Activated CD8-positive, alpha-beta T cell treated with anti-CD3 and anti-CD28 coated beads, Interleukin-2, amount 10 ng/mL, durations not matched to agents 7 days and 5 days (primary cell): ENCODE data around the gene DALRD3. TPM values are rescaled to one million over a fixed set of nuclear protein-coding genes. Genes with fewer than 3 reads are reported as not detected.

Source experiments
- ATAC-seq: fragments of 150-1000 bp; cut with Tn5 transposase; one replicate; pipeline ENCODE4 v1.10.0; 2021; ENCODE audit warnings: moderate library complexity
- CTCF ChIA-PET: fragments of 350-600 bp; sonication (Branson Sonifier 250); formaldehyde crosslinking; loops from one replicate; lab custom pipeline; 2021; ENCODE audit warnings: antibody characterized with exemption; lab: Charles Lee
- POLR2A ChIA-PET: fragments of 350-600 bp; sonication (Branson Sonifier 250); formaldehyde crosslinking; loops from one replicate; lab custom pipeline; 2021; ENCODE audit warnings: antibody characterized with exemption; lab: Charles Lee
- DNase-seq: peaks from one replicate; pipeline ENCODE4 v3.0.0-alpha.2; 2020
- H3K27ac Mint-ChIP-seq: one replicate; pipeline ENCODE4 v1.8.0; 2021; ENCODE audit warnings: mild to moderate bottlenecking, mixed read lengths
- H3K27me3 Mint-ChIP-seq: one replicate; pipeline ENCODE4 v1.8.0; 2021; ENCODE audit warnings: low read depth, mixed read lengths
- H3K36me3 Mint-ChIP-seq: one replicate; pipeline ENCODE4 v1.8.0; 2021; ENCODE audit warnings: low read depth, mixed read lengths
- H3K4me1 Mint-ChIP-seq: one replicate; pipeline ENCODE4 v1.8.0; 2021; ENCODE audit warnings: low read depth, mixed read lengths
- H3K4me3 Mint-ChIP-seq: one replicate; pipeline ENCODE4 v1.8.0; 2021; ENCODE audit warnings: mild to moderate bottlenecking, mixed read lengths
- H3K9me3 Mint-ChIP-seq: one replicate; pipeline ENCODE4 v1.8.0; 2022; ENCODE audit warnings: mixed read lengths; ENCODE audit not compliant: insufficient read depth
- microRNA-seq: library from miRNA; unstranded; fragments of <30 nt; microRNA quantifications from one replicate; pipeline ENCODE4 v1.2.0, GENCODE V29; 2022
- total RNA-seq, 2 experiments: library from RNA; stranded (reverse); gene quantifications; one replicate each; pipeline ENCODE4 v1.2.3, GENCODE V29; 2021

Gene DALRD3
- total RNA-seq, 2 experiments from 2014 or later: 24.7 to 25.4 TPM

- peaks cover 54% of the 10 kb centered on the region for H3K36me3 Mint-ChIP-seq
- DNase-seq (no peak), ATAC-seq (no peak)
- H3K4me1 Mint-ChIP-seq: peaks cover 12% of the 10 kb centered on the region
- H3K4me3 Mint-ChIP-seq: no peak overlapping the region
- no peaks in the 10 kb centered on the region for H3K9me3 Mint-ChIP-seq
- no peaks in the 10 kb centered on the region for H3K27me3 Mint-ChIP-seq
- POLR2A ChIA-PET: interaction anchor here (0.9 kb wide), 1 partner anchor 120 kb away, joined by 4 read pairs; the partner anchor contains the start of gene QRICH1
- H3K27ac Mint-ChIP-seq: peak overlapping the region; percentile 47
- CTCF ChIA-PET: interaction anchor here (0.9 to 1.9 kb wide), 3 partner anchors 10 to 22 kb away, joined by 3 to 8 read pairs (median 3); no protein-coding TSS in a partner anchor
Measured at GRCh38 chr3:48974076-48974864, 44.1 kb downstream of the DALRD3 start.

GRCh38 chr3:48970586-48970985, 47.8 kb downstream of the DALRD3 start:
- Mint-ChIP-seq H3K4me3 (no peak overlapping the region), H3K27me3 (no peaks in the 10 kb centered on the region), H3K36me3 (peaks cover 68% of the 10 kb centered on the region), H3K27ac (no peak overlapping the region), H3K4me1 (peaks cover 18% of the 10 kb centered on the region), H3K9me3 (no peaks in the 10 kb centered on the region)
- ATAC-seq (no peak), DNase-seq (no peak)
- ChIA-PET CTCF (interaction anchor here (1.5 kb wide), 1 partner anchor 17 kb away, joined by 6 read pairs; no protein-coding TSS in a partner anchor), POLR2A (no interaction called here)

- Mint-ChIP-seq H3K9me3 (no peaks in the 10 kb centered on the region), H3K4me3 (no peak overlapping the region), H3K4me1 (peaks cover 6% of the 10 kb centered on the region), H3K27ac (peak overlapping the region; percentile 60), H3K27me3 (no peaks in the 10 kb centered on the region), H3K36me3 (peaks cover 54% of the 10 kb centered on the region)
- ATAC-seq: no peak
- no peak for DNase-seq
- ChIA-PET POLR2A (interaction anchor here (0.6 kb wide), 1 partner anchor 310 kb away, joined by 3 read pairs; no protein-coding TSS in a partner anchor), CTCF (interaction anchor here (1.6 kb wide), 1 partner anchor 227 kb away, joined by 7 read pairs; no protein-coding TSS in a partner anchor)
Measured at GRCh38 chr3:48966876-48967361, 51.5 kb downstream of the DALRD3 start.

- no peak for ATAC-seq
Measured at GRCh38 chr3:48966367-48966766, 52.0 kb downstream of the DALRD3 start.

More at GRCh38 chr3:48966367-48966766, 52.0 kb downstream of the DALRD3 start:
- Mint-ChIP-seq H3K27ac (no peak overlapping the region), H3K9me3 (no peaks in the 10 kb centered on the region), H3K4me1 (peaks cover 6% of the 10 kb centered on the region), H3K4me3 (no peak overlapping the region), H3K27me3 (no peaks in the 10 kb centered on the region), H3K36me3 (peaks cover 51% of the 10 kb centered on the region)
- POLR2A ChIA-PET: no interaction called here
- no peak for DNase-seq
- CTCF ChIA-PET: interaction anchor here (1.6 kb wide), 1 partner anchor 227 kb away, joined by 7 read pairs; no protein-coding TSS in a partner anchor

Small RNA genes within 50 kb of the gene (microRNA-seq; reads per million reads assigned to microRNA genes)
- gene MIR191 (21,496 reads per million, percentile 96 among the genes with 10 or more reads in this experiment), gene MIR425 (5,980 reads per million, percentile 93 among the genes with 10 or more reads in this experiment)

Other genes with a start within 250 kb of the DALRD3 start
- gene PRKAR2A, start 170.7 kb downstream of the DALRD3 start, total RNA-seq: 10 to 100 TPM; 35.9 to 40.2 TPM
- gene SLC25A20, start 119.7 kb downstream of the DALRD3 start, total RNA-seq: 10 to 100 TPM; 29.9 to 33.1 TPM
- 100 to 1,000 TPM; 102 to 112 TPM for gene ARIH2, start 99.7 kb downstream of the DALRD3 start, total RNA-seq
- gene P4HTM, start 28.3 kb downstream of the DALRD3 start, total RNA-seq: 10 to 100 TPM; 35.2 to 39.6 TPM
- gene WDR6, start 11.2 kb downstream of the DALRD3 start, total RNA-seq: 100 to 1,000 TPM; 134 to 140 TPM
- 10 to 100 TPM; 92.1 to 93.7 TPM for gene NDUFAF3, start 3.5 kb upstream of the DALRD3 start, total RNA-seq
- 100 to 1,000 TPM; 227 to 229 TPM for gene IMPDH2, start 10.8 kb upstream of the DALRD3 start, total RNA-seq
- 100 to 1,000 TPM; 130 to 131 TPM for gene QRICH1, start 75.5 kb upstream of the DALRD3 start, total RNA-seq
- 100 to 1,000 TPM; 250 to 294 TPM for gene QARS1, start 86.2 kb upstream of the DALRD3 start, total RNA-seq
- gene USP19, start 102.2 kb upstream of the DALRD3 start, total RNA-seq: 10 to 100 TPM; 58.0 to 60.4 TPM
- gene LAMB2, start 114.5 kb upstream of the DALRD3 start, total RNA-seq: under 1 TPM in 1 of 2 experiments, not detected in 1; 0.29 TPM
- gene CCDC71, start 147.8 kb upstream of the DALRD3 start, total RNA-seq: 10 to 100 TPM; 21.8 to 22.7 TPM
- gene KLHDC8B, start 153.0 kb upstream of the DALRD3 start, total RNA-seq: 1 to 10 TPM in 1 of 2 experiments, under 1 TPM in 1; 0.81 to 1.2 TPM